GM12878 (cell line): ENCODE results near the gene CLRN1. TPM values are rescaled to one million over a fixed set of nuclear protein-coding genes. Genes with fewer than 3 reads are reported as not detected.

Source experiments
- ATAC-seq: fragments of 200-7000 bp; cut with Tn5 transposase; 3 replicates; pipeline ENCODE4 v1.9.1; 2020; ENCODE audit warnings: mild to moderate bottlenecking, moderate library complexity
- BruUV-seq: library from RNA; stranded (reverse); fragments of 400-500 nt; replicated peaks from 2 replicates; lab custom pipeline; 2021; lab: Mats Ljungman, UMichigan
- CTCF ChIA-PET: fragments of 300-600 bp; sonication (Branson Sonifier 250); formaldehyde crosslinking; extraction: SDS; loops from one replicate; lab custom pipeline; 2021; ENCODE audit warnings: inconsistent platforms; lab: Yijun Ruan, JAX
- POLR2A ChIA-PET: fragments of 350-600 bp; formaldehyde crosslinking; extraction: SDS; loops from one replicate; lab custom pipeline; 2021; ENCODE audit warnings: inconsistent platforms; lab: Charles Lee
- RAD21 ChIA-PET: fragments of 300-600 bp; sonication (Branson Sonifier 250); formaldehyde crosslinking; loops from one replicate; lab custom pipeline; 2023; ENCODE audit warnings: antibody characterized with exemption; ENCODE audit not compliant: unreplicated experiment; lab: Charles Lee
- SMC1A ChIA-PET: fragments of 300-600 bp; sonication (Branson Sonifier 250); formaldehyde crosslinking; loops from one replicate; lab custom pipeline; 2023; ENCODE audit not compliant: unreplicated experiment, uncharacterized antibody; lab: Charles Lee
- DNase-seq: peaks from one replicate; pipeline ENCODE4 v3.0.0-alpha.2; 2011; ENCODE audit warnings: low read depth, low spot score
- FAIRE-seq: peaks from 3 replicates; lab custom pipeline; 2011; peaks lifted over from hg19 to GRCh38; lab: Jason Lieb, UNC
- H2AFZ ChIP-seq: 2 replicates; pipeline ENCODE4 v1.6.0; 2011; ENCODE audit warnings: low read depth, low read length, control low read depth; ENCODE audit not compliant: control insufficient read depth
- H3K27ac ChIP-seq: 2 replicates; pipeline ENCODE4 v1.5.1; 2011; ENCODE audit warnings: control low read depth; ENCODE audit not compliant: control insufficient read depth, insufficient read depth
- H3K27me3 ChIP-seq, 2 experiments: replicated peaks in 1 of 2; 2 replicates each; pipeline versions ENCODE4 v1.6.0 to v1.6.1; 2011; ENCODE audit warnings: low read length in 1 of 2; ENCODE audit not compliant: control insufficient read depth in 2 of 2, insufficient read depth in 2 of 2
- H3K36me3 ChIP-seq, 2 experiments: 2 replicates each; pipeline ENCODE4 v1.5.1; 2011; ENCODE audit warnings: low read length in 1 of 2; ENCODE audit not compliant: control insufficient read depth in 2 of 2, insufficient read depth in 2 of 2
- H3K4me1 ChIP-seq: 2 replicates; pipeline ENCODE4 v1.6.1; 2011; ENCODE audit warnings: mild to moderate bottlenecking, low read length, moderate library complexity, mixed read lengths; ENCODE audit not compliant: control insufficient read depth, insufficient read depth
- H3K4me2 ChIP-seq: 2 replicates; pipeline ENCODE4 v1.6.0; 2011; ENCODE audit warnings: control low read depth; ENCODE audit not compliant: control insufficient read depth, insufficient read depth
- H3K4me3 ChIP-seq: fragments of 200-600 bp; sonication (generic); 2 replicates; pipeline ENCODE4 v1.5.1; 2016
- H3K79me2 ChIP-seq: 2 replicates; pipeline ENCODE4 v1.6.0; 2011; ENCODE audit warnings: low read length; ENCODE audit not compliant: control insufficient read depth, insufficient read depth
- H3K9ac ChIP-seq: 2 replicates; pipeline ENCODE4 v1.8.0; 2011; ENCODE audit warnings: low read length, control low read depth, mixed read lengths; ENCODE audit not compliant: control insufficient read depth, insufficient read depth
- H3K9me3 ChIP-seq: replicated peaks from 3 replicates; pipeline ENCODE4 v1.5.1; 2011; ENCODE audit warnings: mild to moderate bottlenecking, low read length; ENCODE audit not compliant: control insufficient read depth, insufficient read depth
- H4K20me1 ChIP-seq: 2 replicates; pipeline ENCODE4 v1.6.0; 2011; ENCODE audit not compliant: control insufficient read depth, insufficient read depth
- BCL11A ChIP-seq: IDR thresholded peaks from 2 replicates; pipeline ENCODE4 v1.6.1; 2011; ENCODE audit warnings: low read depth, low read length
- BHLHE40 ChIP-seq, 2 experiments: fragments of 450-650 bp in 1 of 2; IDR thresholded peaks; 2 replicates each; pipeline ENCODE4 v1.6.1; 2011 to 2017; ENCODE audit warnings: low read depth in 2 of 2, borderline replicate concordance in 1 of 2, improper control_type of control experiment in 1 of 2, low read length in 1 of 2, mild to moderate bottlenecking in 1 of 2
- EGR1 ChIP-seq, 2 experiments: IDR thresholded peaks; 1 replicate in 1 of 2; 2 replicates in 1 of 2; pipeline ENCODE4 v1.6.1; 2011 to 2012; ENCODE audit warnings: low read depth in 2 of 2, low read length in 2 of 2, borderline replicate concordance in 1 of 2, mild to moderate bottlenecking in 1 of 2, moderate library complexity in 1 of 2
- HDGF ChIP-seq: fragments of 450-650 bp; IDR thresholded peaks from 2 replicates; pipeline ENCODE4 v1.6.1; 2016; ENCODE audit warnings: antibody characterized with exemption
- IRF4 ChIP-seq: IDR thresholded peaks from 2 replicates; pipeline ENCODE4 v1.6.1; 2011; ENCODE audit warnings: low read depth, low read length
- JUND ChIP-seq: IDR thresholded peaks from 2 replicates; pipeline ENCODE4 v1.6.1; 2012; ENCODE audit warnings: low read depth, mild to moderate bottlenecking, low read length, improper control_type of control experiment, moderate library complexity
- MYC ChIP-seq: IDR thresholded peaks from 2 replicates; pipeline ENCODE4 v1.6.1; 2011; ENCODE audit warnings: mild to moderate bottlenecking, low read length, moderate library complexity, inconsistent platforms; ENCODE audit not compliant: insufficient read depth, insufficient replicate concordance, insufficient read length, severe bottlenecking
- NFXL1 ChIP-seq: fragments of 450-650 bp; IDR thresholded peaks from 2 replicates; pipeline ENCODE4 v1.6.1; 2017; ENCODE audit warnings: antibody characterized with exemption, mild to moderate bottlenecking, borderline replicate concordance
- RBBP5 ChIP-seq: fragments of 200-600 bp; sonication (generic); conservative IDR thresholded peaks from 2 replicates; pipeline ENCODE4 v1.6.1; 2016
- RELA ChIP-seq: fragments of 450-650 bp; IDR thresholded peaks from 2 replicates; pipeline ENCODE4 v1.8.0; 2014; ENCODE audit warnings: borderline replicate concordance; ENCODE audit not compliant: partially characterized antibody
- RFX5 ChIP-seq: IDR thresholded peaks from 2 replicates; pipeline ENCODE4 v1.6.1; 2011; ENCODE audit warnings: low read depth, low read length, improper control_type of control experiment
- SMAD5 ChIP-seq: IDR thresholded peaks from 2 replicates; pipeline ENCODE4 v1.6.1; 2016; ENCODE audit warnings: antibody characterized with exemption, low read depth
- SP1 ChIP-seq: IDR thresholded peaks from one replicate; pipeline ENCODE4 v1.6.1; 2011; ENCODE audit warnings: low read depth, low read length
- YY1 ChIP-seq: IDR thresholded peaks from 2 replicates; pipeline ENCODE4 v1.6.1; 2011; ENCODE audit warnings: low read depth, mild to moderate bottlenecking, low read length
- ZNF217 ChIP-seq: fragments of 450-650 bp; IDR thresholded peaks from 2 replicates; pipeline ENCODE4 v1.6.1; 2017; ENCODE audit warnings: antibody characterized with exemption, mild to moderate bottlenecking
- ZNF274 ChIP-seq: IDR thresholded peaks from one replicate; pipeline ENCODE4 v1.8.0; 2011; ENCODE audit not compliant: insufficient read length, insufficient read depth
- WGBS: methylation state at CpG from one replicate; pipeline ENCODE4 v1.1.6; 2016; ENCODE audit warnings: low lambda C conversion rate; ENCODE audit not compliant: insufficient replicate concordance, insufficient coverage; ENCODE audit errors: missing lambda C conversion rate; 5-methylcytosine and 5-hydroxymethylcytosine counted together
- in situ Hi-C: fragments of 300-500 bp; cut with MboI; formaldehyde crosslinking; loops from 9 replicates; pipeline ENCODE4 v1.14.3; 2018; ENCODE audit warnings: mixed read lengths
- intact Hi-C: fragments of 100-400 bp; cut with micrococcal nuclease; formaldehyde crosslinking; loops from one replicate; pipeline ENCODE4 v1.14.2; 2022; ENCODE audit not compliant: unreplicated experiment
- polyA plus RNA-seq, 11 experiments: library from polyadenylated mRNA; depleted of rRNA in 4 of 11; unstranded in 6 of 11; stranded (reverse) in 5 of 11; fragments of >200 nt; fragmentation: Nextera tagmentation in 4 of 11; fragmentation: Illumina TruSeq in 1 of 11; extraction: Ambion mirVana in 4 of 11; extraction: Trizol in 1 of 11; gene quantifications; 1 replicate in 1 of 11; 2 replicates in 10 of 11; pipeline versions ENCODE4 v1.2.1 to v1.2.3, GENCODE V29; 2011 to 2016; ENCODE audit warnings: inconsistent platforms in 2 of 11, missing spikeins in 2 of 11, low read depth in 1 of 11
- total RNA-seq, 4 experiments: library from RNA; depleted of rRNA in 3 of 4; stranded (reverse); fragments of >200 nt in 3 of 4; fragmentation: Illumina TruSeq in 1 of 4; extraction: Trizol in 1 of 4; gene quantifications; 2 replicates each; pipeline versions ENCODE4 v1.2.1 to v1.2.3, GENCODE V29; 2013 to 2021
- TF ChIP-seq, protein P1 (sequence below): IDR thresholded peaks from 2 replicates; pipeline ENCODE4 v1.6.1; 2012; ENCODE audit warnings: low read depth, low read length, improper control_type of control experiment
- TF ChIP-seq, protein P2 (sequence below): IDR thresholded peaks from 2 replicates; pipeline ENCODE4 v1.6.1; 2011; ENCODE audit warnings: mild to moderate bottlenecking, low read depth, low read length, moderate library complexity; ENCODE audit not compliant: insufficient replicate concordance
- TF ChIP-seq, protein P3 (sequence below): IDR thresholded peaks from 2 replicates; pipeline ENCODE4 v1.6.1; 2012; ENCODE audit warnings: low read depth, low read length, improper control_type of control experiment
- TF ChIP-seq, protein P4 (sequence below): fragments of 450-650 bp; IDR thresholded peaks from 2 replicates; pipeline ENCODE4 v1.6.1; 2016; ENCODE audit warnings: mild to moderate bottlenecking

Gene CLRN1
- total and polyA plus RNA-seq, 10 of the 15 experiments (the other 5 are each of a cell fraction or from before 2014, with no cell fraction given) = not detected

DNA sequence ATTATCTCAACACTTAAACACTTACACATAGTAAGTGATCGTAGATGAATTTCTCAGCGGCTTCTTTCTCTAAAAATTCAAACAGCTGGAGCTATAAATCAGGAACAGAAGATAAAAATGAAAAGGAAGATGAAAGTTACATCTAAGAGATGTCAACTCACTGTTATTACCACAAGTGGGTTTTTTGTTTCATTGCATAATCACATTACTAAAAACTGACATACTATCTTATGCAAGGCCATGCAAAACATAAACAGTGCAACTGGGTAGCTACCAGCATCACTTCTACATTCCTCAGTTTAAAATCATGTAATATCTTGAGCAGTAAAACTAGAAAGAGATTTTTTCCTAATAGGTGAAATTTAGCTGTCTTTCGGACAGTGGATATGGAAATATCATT is 82.2 kb downstream of the CLRN1 start:
- Histone ChIP-seq H3K4me2 (no peak overlapping the region), H4K20me1 (no peaks in the 10 kb centered on the region), H3K4me1 (no peaks in the 10 kb centered on the region), H3K36me3 (no peaks in the 10 kb centered on the region), H3K9me3 (no peaks in the 10 kb centered on the region), H3K9ac (no peak overlapping the region), H3K27ac (no peak overlapping the region), H3K79me2 (no peaks in the 10 kb centered on the region), H3K27me3 (no peaks in the 10 kb centered on the region; a peak in 1 of 4 replicates), H3K4me3 (no peak overlapping the region), H2AFZ (no peak overlapping the region)
- in situ Hi-C loops (no loop called here), intact Hi-C loops (no loop called here)
- no peak for ATAC-seq
- SMC1A ChIA-PET = interaction anchor here (0.9 kb wide), 1 partner anchor 12 kb away, joined by 4 read pairs; no protein-coding TSS in a partner anchor
- no peak for DNase-seq
- RAD21 ChIA-PET = no interaction called here
- WGBS = 27% methylated on average over 3 of the region's 3 CpGs
- CTCF ChIA-PET = no interaction called here
- FAIRE-seq = no peak
- no TSS peak for BruUV-seq
- TF ChIP-seq NFXL1 = no peak
- no peak for TF ChIP-seq HDGF
- no peak for TF ChIP-seq BCL11A
- TF ChIP-seq YY1 = no peak
- TF ChIP-seq RBBP5 = no peak
- TF ChIP-seq BHLHE40 (IDR thresholded peaks at IDR 0.05; ENCODE audit: borderline replicate concordance in 1 of 2, low read depth in 2 of 2, low read length in 1 of 2) = no peak
- no peak for TF ChIP-seq MYC
- TF ChIP-seq RELA = no peak
- TF ChIP-seq, protein P1, sequence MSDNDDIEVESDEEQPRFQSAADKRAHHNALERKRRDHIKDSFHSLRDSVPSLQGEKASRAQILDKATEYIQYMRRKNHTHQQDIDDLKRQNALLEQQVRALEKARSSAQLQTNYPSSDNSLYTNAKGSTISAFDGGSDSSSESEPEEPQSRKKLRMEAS = no peak
- TF ChIP-seq SP1 = no peak
- TF ChIP-seq, protein P2, sequence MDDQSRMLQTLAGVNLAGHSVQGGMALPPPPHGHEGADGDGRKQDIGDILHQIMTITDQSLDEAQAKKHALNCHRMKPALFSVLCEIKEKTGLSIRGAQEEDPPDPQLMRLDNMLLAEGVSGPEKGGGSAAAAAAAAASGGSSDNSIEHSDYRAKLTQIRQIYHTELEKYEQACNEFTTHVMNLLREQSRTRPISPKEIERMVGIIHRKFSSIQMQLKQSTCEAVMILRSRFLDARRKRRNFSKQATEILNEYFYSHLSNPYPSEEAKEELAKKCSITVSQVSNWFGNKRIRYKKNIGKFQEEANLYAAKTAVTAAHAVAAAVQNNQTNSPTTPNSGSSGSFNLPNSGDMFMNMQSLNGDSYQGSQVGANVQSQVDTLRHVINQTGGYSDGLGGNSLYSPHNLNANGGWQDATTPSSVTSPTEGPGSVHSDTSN = no peak
- no peak for TF ChIP-seq JUND
- no peak for TF ChIP-seq EGR1 (IDR thresholded peaks at IDR 0.05; ENCODE audit: borderline replicate concordance in 1 of 2, low read depth in 2 of 2, low read length in 2 of 2)
- TF ChIP-seq RFX5 = no peak
- TF ChIP-seq, protein P3, sequence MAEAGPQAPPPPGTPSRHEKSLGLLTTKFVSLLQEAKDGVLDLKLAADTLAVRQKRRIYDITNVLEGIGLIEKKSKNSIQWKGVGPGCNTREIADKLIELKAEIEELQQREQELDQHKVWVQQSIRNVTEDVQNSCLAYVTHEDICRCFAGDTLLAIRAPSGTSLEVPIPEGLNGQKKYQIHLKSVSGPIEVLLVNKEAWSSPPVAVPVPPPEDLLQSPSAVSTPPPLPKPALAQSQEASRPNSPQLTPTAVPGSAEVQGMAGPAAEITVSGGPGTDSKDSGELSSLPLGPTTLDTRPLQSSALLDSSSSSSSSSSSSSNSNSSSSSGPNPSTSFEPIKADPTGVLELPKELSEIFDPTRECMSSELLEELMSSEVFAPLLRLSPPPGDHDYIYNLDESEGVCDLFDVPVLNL = no peak
- TF ChIP-seq, protein P4, sequence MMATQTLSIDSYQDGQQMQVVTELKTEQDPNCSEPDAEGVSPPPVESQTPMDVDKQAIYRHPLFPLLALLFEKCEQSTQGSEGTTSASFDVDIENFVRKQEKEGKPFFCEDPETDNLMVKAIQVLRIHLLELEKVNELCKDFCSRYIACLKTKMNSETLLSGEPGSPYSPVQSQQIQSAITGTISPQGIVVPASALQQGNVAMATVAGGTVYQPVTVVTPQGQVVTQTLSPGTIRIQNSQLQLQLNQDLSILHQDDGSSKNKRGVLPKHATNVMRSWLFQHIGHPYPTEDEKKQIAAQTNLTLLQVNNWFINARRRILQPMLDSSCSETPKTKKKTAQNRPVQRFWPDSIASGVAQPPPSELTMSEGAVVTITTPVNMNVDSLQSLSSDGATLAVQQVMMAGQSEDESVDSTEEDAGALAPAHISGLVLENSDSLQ = no peak
- TF ChIP-seq SMAD5 = no peak
- no peak for TF ChIP-seq ZNF274
- no peak for TF ChIP-seq ZNF217
- no peak for TF ChIP-seq IRF4
- POLR2A ChIA-PET = no interaction called here
